Inflammatory macrophage treated with lipopolysaccharide for 1 hour (primary cell): ENCODE measurements around the gene CD74.
A peak's percentile ranks its signal among the peaks of the same experiment; 100 is the strongest.
"Not testable (repeated sequence)": the region's sequence is repeated elsewhere in the genome, so short reads cannot be mapped to it uniquely, and the experiment has no call there.

Experiments used
- DNase-seq, 2 donors: peaks; one replicate each; pipeline ENCODE4 v3.0.0-alpha.2; 2020 to 2022

CD74 gene

GRCh38 chr5:150441813-150442698 is 29.3 kb upstream of the CD74 start:
- DNase-seq: no peak

DNA sequence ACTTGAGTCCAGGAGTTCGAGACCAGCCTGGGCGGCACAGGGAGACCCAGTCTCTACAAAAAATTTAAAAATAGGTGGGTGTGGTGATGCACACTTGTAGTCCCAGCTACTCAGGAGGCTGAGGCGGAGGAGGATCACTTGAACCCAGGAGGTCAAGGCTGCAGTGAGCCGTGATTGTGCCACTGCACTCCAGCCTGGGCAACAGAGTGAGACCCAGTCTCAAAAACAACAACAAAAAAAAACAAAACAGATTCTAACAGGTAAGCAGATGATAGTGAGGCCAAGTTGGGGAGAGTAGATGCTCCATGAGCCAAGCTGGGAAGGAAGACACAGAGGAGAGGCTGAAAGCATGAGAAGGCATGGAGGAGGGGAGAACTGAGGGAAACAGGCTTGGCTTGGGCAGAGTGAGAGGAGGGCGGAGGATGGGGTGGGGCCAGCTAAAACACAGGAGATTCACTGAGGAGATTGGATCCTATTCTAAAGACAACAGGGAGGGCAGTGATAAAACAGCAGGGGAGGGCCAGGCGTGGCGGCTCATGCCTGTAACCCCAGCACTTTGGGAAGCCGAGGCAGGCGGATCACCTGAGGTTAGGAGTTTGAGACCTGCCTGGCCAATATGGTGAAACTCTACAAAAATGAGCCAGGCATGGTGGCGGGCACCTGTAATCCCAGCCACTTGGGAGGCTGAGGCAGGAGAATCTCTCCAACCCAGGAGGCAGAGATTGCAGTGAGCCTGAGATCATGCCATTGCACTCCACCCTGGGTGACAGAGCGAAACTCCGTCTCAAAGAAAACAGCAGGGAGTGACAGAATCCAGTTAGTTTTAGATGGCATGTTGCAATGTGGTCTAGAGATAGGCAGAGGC is 28.5 kb upstream of the CD74 start:
- no peak for DNase-seq

DNA sequence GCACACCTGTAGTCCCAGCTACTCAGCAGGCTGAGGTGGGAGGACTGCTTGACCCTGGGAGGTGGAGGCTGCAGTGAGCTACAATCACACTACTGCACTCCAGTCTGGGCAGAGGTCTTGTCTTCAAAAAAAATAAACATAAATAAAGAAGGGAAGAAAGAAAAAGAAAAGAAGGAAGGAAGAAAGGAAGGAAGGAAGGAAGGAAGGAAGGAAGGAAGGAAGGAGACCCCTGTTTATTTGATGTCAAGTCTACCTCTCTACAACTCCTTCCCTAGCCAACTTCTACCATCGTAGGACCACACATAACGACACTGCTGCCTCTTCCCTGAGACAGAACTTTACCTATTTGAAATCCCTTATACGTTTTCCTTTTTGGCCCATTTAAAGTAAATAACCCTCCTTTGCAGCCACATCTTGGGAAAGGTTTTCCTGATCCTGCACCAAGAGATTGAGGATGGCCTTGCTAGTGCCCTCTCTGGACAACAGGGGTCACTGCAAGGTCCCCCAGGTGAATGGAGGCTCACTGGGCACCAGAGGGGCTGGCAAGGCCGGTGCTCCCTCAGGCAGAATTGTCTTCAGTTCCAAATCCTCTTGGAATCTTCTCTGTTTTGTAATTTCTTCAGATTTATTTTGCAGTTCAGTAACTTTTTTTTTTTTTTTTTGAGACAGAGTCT is 26.3 kb upstream of the CD74 start:
- DNase-seq: peak in 1 of 2 donors; percentile 11

- DNase-seq: peak; percentile 72 to 98
Observed at GRCh38 chr5:150436141-150436680, 23.5 kb upstream of the CD74 start.

GRCh38 chr5:150434464-150434863 is 21.8 kb upstream of the CD74 start:
- no peak for DNase-seq

- no peak for DNase-seq
Observed at GRCh38 chr5:150431574-150431973, 18.9 kb upstream of the CD74 start.

- DNase-seq: no peak
Observed at GRCh38 chr5:150431048-150431447, 18.3 kb upstream of the CD74 start.

- DNase-seq: peak; percentile 48 to 52
Observed at GRCh38 chr5:150429410-150429873, 16.7 kb upstream of the CD74 start.

DNA sequence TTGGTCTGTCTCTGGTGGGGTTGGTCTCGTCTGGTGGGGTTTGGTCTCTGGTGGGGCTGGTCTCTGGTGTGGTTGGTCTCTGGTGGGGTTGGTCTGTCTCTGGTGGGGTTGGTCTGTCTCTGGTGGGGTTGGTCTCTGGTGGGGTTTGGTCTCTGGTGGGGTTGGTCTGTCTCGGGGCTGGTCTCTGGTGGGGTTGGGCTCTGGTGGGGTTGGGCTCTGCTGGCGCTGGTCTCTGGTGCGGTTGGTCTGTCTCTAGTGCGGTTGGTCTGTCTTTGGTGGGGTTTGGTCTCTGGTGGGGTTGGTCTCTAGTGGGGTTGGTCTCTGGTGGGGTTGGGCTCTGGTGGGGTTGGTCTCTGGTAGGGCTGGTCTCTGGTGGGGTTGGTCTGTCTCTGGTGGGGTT is 16.3 kb upstream of the CD74 start:
- DNase-seq: no peak

- peak in 1 of 2 donors; percentile 25 for DNase-seq
Observed at GRCh38 chr5:150428106-150428876, 15.6 kb upstream of the CD74 start.

GRCh38 chr5:150426165-150426564 is 13.5 kb upstream of the CD74 start:
- DNase-seq: not testable (repeated sequence)

DNA sequence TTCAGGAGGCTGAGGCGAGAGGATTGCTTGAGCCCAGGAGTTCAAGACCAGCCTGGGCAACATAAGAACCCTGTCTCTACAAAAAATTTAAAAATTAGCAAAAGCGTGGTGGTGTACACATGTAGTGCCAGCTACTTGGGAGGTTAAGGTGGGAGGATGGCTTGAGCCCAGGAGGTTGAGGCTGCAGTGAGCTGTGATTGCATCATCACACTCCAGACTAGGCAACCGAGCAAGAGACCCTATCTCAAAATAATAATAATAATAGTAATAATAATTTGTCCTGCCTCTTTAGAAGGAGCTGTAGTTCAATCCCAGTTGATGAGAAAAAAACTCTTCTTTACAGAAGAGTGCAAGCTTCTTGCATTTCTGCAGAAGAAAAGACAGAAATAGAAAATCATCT is 10.0 kb upstream of the CD74 start:
- DNase-seq: no peak

- DNase-seq: no peak
Observed at GRCh38 chr5:150422075-150422474, 9.4 kb upstream of the CD74 start.

GRCh38 chr5:150419630-150420270 is 7.0 kb upstream of the CD74 start:
- peak in 1 of 2 donors; percentile 26 for DNase-seq

DNA sequence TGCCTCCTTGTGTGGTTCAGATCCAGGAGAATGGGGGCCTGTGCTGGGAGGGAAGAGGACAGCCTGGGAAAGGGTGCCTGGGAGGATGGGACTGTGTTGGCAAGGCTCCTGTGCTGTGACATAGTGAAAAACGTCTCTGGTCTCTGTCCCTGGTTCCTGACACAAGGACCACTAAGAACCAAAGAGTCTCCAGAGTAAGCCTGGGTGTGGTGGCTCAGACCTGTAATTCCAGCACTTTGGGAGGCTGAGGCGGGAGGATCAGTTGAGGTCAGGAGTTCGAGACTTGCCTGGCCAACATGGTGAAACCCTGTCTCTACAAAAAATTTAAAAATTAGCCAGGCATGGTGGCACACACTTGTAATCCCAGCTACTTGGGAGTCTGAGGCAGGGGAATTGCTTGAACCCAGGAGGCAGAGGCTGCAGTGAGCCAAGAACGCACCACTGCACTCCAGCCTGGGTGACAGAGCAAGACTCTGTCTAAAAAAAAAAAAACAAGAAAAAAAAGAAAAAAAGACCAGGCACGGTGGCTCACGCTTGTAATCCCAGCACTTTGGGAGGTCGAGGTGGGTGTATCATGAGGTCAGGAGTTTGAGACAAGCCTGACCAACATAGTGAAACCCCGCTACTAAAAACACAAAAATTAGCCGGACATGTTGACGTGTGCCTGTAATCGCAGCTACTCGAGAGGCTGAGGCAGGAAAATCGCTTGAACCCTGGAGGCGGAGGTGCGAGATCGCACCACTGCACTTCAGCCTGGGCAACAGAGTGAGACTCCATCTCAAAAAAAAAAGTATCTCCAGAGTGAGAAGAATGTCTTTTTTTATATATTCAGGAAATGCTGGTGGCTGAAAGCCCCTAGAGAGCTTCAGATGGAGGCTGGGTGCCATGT is 1.4 kb upstream of the CD74 start:
- not testable (repeated sequence) for DNase-seq

DNA sequence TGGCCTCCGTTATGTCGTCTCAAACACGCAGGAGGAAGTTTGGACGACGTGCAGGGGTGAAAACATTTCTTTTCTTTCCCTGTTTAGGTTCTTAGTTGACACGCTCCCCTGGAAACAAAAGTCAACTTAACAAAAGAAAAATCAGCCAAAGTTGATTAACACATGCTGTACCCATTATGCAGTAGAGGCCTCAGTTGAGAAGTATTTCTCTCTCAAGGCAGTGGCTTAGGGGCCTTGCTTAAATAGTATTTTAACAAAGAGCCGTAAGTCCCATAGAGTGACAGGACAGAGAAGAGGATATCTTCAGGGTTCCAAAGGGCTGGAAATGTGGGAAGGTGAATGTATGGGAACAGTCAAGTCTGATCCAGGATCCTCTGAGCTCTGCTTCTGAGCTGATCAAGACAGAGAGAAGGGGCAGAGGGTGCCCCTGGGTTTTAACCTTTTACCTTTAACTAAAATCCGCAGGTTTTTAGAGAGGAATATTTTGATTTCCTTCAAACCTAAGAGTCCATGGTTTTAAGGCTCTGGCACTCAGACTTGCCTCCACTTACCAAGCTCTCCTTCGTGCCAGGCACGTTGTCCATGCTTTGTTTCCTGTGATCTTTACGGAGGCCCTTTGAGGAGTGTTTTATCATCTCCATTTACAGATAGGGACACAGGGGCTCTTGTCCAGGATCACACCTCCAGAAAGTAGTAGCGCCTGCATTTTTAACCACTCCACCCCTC is 629 bp upstream of the CD74 start:
- DNase-seq: no peak

GRCh38 chr5:150411245-150411979 is 1.3 kb downstream of the CD74 start:
- DNase-seq: peak; percentile 76 to 79

- peak; percentile 89 to 92 for DNase-seq
Observed at GRCh38 chr5:150410524-150411244, 2.0 kb downstream of the CD74 start.
